HEK293 (cell line): Measurements from ENCODE around the gene ENO2.

Experiments
- GFI1B ChIP-seq: fragments of 450-650 bp; formaldehyde crosslinking; IDR thresholded peaks from 2 replicates; pipeline ENCODE4 v1.5.1; 2016; ENCODE audit warnings: missing biosample characterization, missing genetic modification characterization
- GLI4 ChIP-seq: fragments of 450-650 bp; formaldehyde crosslinking; IDR thresholded peaks from 2 replicates; pipeline ENCODE4 v1.5.1; 2016; ENCODE audit warnings: missing biosample characterization, missing genetic modification characterization
- HOXC10 ChIP-seq: sonication (generic); formaldehyde crosslinking; IDR thresholded peaks from 2 replicates; pipeline ENCODE4 v1.8.1; 2023; ENCODE audit warnings: mild to moderate bottlenecking, missing genetic modification reagents
- KLF8 ChIP-seq: fragments of 450-650 bp; formaldehyde crosslinking; IDR thresholded peaks from 2 replicates; pipeline ENCODE4 v1.5.1; 2016; ENCODE audit warnings: missing biosample characterization, missing genetic modification characterization
- MYNN ChIP-seq: fragments of 450-650 bp; formaldehyde crosslinking; IDR thresholded peaks from 2 replicates; pipeline ENCODE4 v1.5.1; 2016; ENCODE audit warnings: missing biosample characterization, missing genetic modification characterization, borderline replicate concordance
- SCRT1 ChIP-seq: fragments of 450-650 bp; formaldehyde crosslinking; IDR thresholded peaks from 2 replicates; pipeline ENCODE4 v1.5.1; 2016; ENCODE audit warnings: missing biosample characterization, missing genetic modification characterization, borderline replicate concordance
- SP2 ChIP-seq: fragments of 450-650 bp; formaldehyde crosslinking; IDR thresholded peaks from 2 replicates; pipeline ENCODE4 v1.5.1; 2016; ENCODE audit warnings: missing biosample characterization, missing genetic modification characterization
- SP3 ChIP-seq: fragments of 450-650 bp; formaldehyde crosslinking; IDR thresholded peaks from 2 replicates; pipeline ENCODE4 v1.5.1; 2016; ENCODE audit warnings: missing biosample characterization, missing genetic modification characterization
- SP7 ChIP-seq: fragments of 450-650 bp; formaldehyde crosslinking; IDR thresholded peaks from 2 replicates; pipeline ENCODE4 v1.5.1; 2016; ENCODE audit warnings: missing biosample characterization, missing genetic modification characterization
- TSHZ1 ChIP-seq: fragments of 450-650 bp; formaldehyde crosslinking; IDR thresholded peaks from 2 replicates; pipeline ENCODE4 v1.5.1; 2016; ENCODE audit warnings: missing biosample characterization, missing genetic modification characterization, borderline replicate concordance
- ZBTB17 ChIP-seq: fragments of 450-650 bp; formaldehyde crosslinking; IDR thresholded peaks from 2 replicates; pipeline ENCODE4 v1.5.1; 2016; ENCODE audit warnings: missing biosample characterization, missing genetic modification characterization
- ZBTB48 ChIP-seq: fragments of 450-650 bp; formaldehyde crosslinking; IDR thresholded peaks from 2 replicates; pipeline ENCODE4 v1.5.1; 2016; ENCODE audit warnings: missing biosample characterization, missing genetic modification characterization
- ZEB2 ChIP-seq: fragments of 450-650 bp; formaldehyde crosslinking; IDR thresholded peaks from 2 replicates; pipeline ENCODE4 v1.5.1; 2016; ENCODE audit warnings: missing biosample characterization, missing genetic modification characterization
- ZFP69B ChIP-seq: fragments of 450-650 bp; formaldehyde crosslinking; IDR thresholded peaks from 2 replicates; pipeline ENCODE4 v1.5.1; 2016; ENCODE audit warnings: missing biosample characterization, missing genetic modification characterization
- ZNF146 ChIP-seq: fragments of 450-650 bp; formaldehyde crosslinking; IDR thresholded peaks from 2 replicates; pipeline ENCODE4 v1.5.1; 2016; ENCODE audit warnings: missing biosample characterization, missing genetic modification characterization
- ZNF157 ChIP-seq: fragments of 450-650 bp; formaldehyde crosslinking; IDR thresholded peaks from 2 replicates; pipeline ENCODE4 v1.5.1; 2016; ENCODE audit warnings: missing biosample characterization, missing genetic modification characterization
- ZNF2 ChIP-seq: fragments of 450-650 bp; formaldehyde crosslinking; IDR thresholded peaks from 2 replicates; pipeline ENCODE4 v1.5.1; 2016; ENCODE audit warnings: missing biosample characterization, missing genetic modification characterization
- ZNF202 ChIP-seq: fragments of 450-650 bp; formaldehyde crosslinking; IDR thresholded peaks from 2 replicates; pipeline ENCODE4 v1.5.1; 2016; ENCODE audit warnings: missing biosample characterization, missing genetic modification characterization, borderline replicate concordance
- ZNF221 ChIP-seq: fragments of 450-650 bp; formaldehyde crosslinking; IDR thresholded peaks from 2 replicates; pipeline ENCODE4 v1.5.1; 2017; ENCODE audit warnings: missing biosample characterization, missing genetic modification characterization, borderline replicate concordance
- ZNF223 ChIP-seq: fragments of 450-650 bp; formaldehyde crosslinking; IDR thresholded peaks from 2 replicates; pipeline ENCODE4 v1.5.1; 2016; ENCODE audit warnings: missing biosample characterization, missing genetic modification characterization
- ZNF324 ChIP-seq: fragments of 450-650 bp; formaldehyde crosslinking; IDR thresholded peaks from 2 replicates; pipeline ENCODE4 v1.5.1; 2016; ENCODE audit warnings: missing biosample characterization, missing genetic modification characterization
- ZNF391 ChIP-seq: fragments of 450-650 bp; formaldehyde crosslinking; IDR thresholded peaks from 2 replicates; pipeline ENCODE4 v1.5.1; 2016; ENCODE audit warnings: low read depth, missing biosample characterization, missing genetic modification characterization, borderline replicate concordance
- ZNF416 ChIP-seq: fragments of 450-650 bp; formaldehyde crosslinking; IDR thresholded peaks from 2 replicates; pipeline ENCODE4 v1.5.1; 2016; ENCODE audit warnings: missing biosample characterization, missing genetic modification characterization
- ZNF423 ChIP-seq: fragments of 450-650 bp; formaldehyde crosslinking; IDR thresholded peaks from 2 replicates; pipeline ENCODE4 v1.5.1; 2016; ENCODE audit warnings: missing biosample characterization, missing genetic modification characterization
- ZNF621 ChIP-seq: fragments of 450-650 bp; formaldehyde crosslinking; IDR thresholded peaks from 2 replicates; pipeline ENCODE4 v1.5.1; 2017; ENCODE audit warnings: missing biosample characterization, missing genetic modification characterization
- ZNF626 ChIP-seq: fragments of 450-650 bp; sonication (Bioruptor Pico); formaldehyde crosslinking; IDR thresholded peaks from 2 replicates; pipeline ENCODE4 v1.5.1; 2018; ENCODE audit warnings: missing biosample characterization, missing genetic modification characterization, inconsistent platforms
- ZNF654 ChIP-seq: fragments of 450-650 bp; formaldehyde crosslinking; IDR thresholded peaks from 2 replicates; pipeline ENCODE4 v1.5.1; 2016; ENCODE audit warnings: low read depth, missing biosample characterization, missing genetic modification characterization
- ZSCAN30 ChIP-seq: fragments of 450-650 bp; IDR thresholded peaks from 2 replicates; pipeline ENCODE4 v1.5.1; 2018; ENCODE audit warnings: missing biosample characterization, mild to moderate bottlenecking, missing genetic modification characterization, moderate library complexity
- TF ChIP-seq, protein P1 (sequence below): fragments of 450-650 bp; formaldehyde crosslinking; IDR thresholded peaks from 2 replicates; pipeline ENCODE4 v1.5.1; 2016; ENCODE audit warnings: missing biosample characterization, missing genetic modification characterization
- TF ChIP-seq, protein P2 (sequence below): fragments of 450-650 bp; formaldehyde crosslinking; IDR thresholded peaks from 2 replicates; pipeline ENCODE4 v1.5.1; 2016; ENCODE audit warnings: missing biosample characterization, missing genetic modification characterization, borderline replicate concordance

The ENO2 gene

GRCh38 chr12:6925540-6926279 lies 11.3 kb downstream of the ENO2 start (continued):
- TF ChIP-seq, protein P1, sequence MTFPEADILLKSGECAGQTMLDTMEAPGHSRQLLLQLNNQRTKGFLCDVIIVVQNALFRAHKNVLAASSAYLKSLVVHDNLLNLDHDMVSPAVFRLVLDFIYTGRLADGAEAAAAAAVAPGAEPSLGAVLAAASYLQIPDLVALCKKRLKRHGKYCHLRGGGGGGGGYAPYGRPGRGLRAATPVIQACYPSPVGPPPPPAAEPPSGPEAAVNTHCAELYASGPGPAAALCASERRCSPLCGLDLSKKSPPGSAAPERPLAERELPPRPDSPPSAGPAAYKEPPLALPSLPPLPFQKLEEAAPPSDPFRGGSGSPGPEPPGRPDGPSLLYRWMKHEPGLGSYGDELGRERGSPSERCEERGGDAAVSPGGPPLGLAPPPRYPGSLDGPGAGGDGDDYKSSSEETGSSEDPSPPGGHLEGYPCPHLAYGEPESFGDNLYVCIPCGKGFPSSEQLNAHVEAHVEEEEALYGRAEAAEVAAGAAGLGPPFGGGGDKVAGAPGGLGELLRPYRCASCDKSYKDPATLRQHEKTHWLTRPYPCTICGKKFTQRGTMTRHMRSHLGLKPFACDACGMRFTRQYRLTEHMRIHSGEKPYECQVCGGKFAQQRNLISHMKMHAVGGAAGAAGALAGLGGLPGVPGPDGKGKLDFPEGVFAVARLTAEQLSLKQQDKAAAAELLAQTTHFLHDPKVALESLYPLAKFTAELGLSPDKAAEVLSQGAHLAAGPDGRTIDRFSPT (tag by site-specific recombination), result no peak; the same call in 1 of the 2 replicates
- TF ChIP-seq ZFP69B (tag by site-specific recombination), result peak; percentile 86
- no peak for TF ChIP-seq ZNF221 (tag by site-specific recombination)
- peak; percentile 79; the same call in 1 of the 2 replicates for TF ChIP-seq ZNF324 (tag by site-specific recombination)
- TF ChIP-seq HOXC10, result no peak
- TF ChIP-seq ZNF654, result peak; percentile 23; the same call in 1 of the 2 replicates
- TF ChIP-seq ZNF157 (tag by site-specific recombination), result no peak
- TF ChIP-seq MYNN (tag by site-specific recombination), result no peak
- peak; percentile 59; the same call in 1 of the 2 replicates for TF ChIP-seq ZNF391 (tag by site-specific recombination)
- peak; percentile 75 for TF ChIP-seq SP7 (tag by site-specific recombination)
- peak; percentile 71; the same call in 1 of the 2 replicates for TF ChIP-seq GFI1B (tag by site-specific recombination)
- no peak; the same call in 1 of the 2 replicates for TF ChIP-seq ZBTB48 (tag by site-specific recombination)
- peak; percentile 51; the same call in 1 of the 2 replicates for TF ChIP-seq GLI4
- TF ChIP-seq, protein P2, sequence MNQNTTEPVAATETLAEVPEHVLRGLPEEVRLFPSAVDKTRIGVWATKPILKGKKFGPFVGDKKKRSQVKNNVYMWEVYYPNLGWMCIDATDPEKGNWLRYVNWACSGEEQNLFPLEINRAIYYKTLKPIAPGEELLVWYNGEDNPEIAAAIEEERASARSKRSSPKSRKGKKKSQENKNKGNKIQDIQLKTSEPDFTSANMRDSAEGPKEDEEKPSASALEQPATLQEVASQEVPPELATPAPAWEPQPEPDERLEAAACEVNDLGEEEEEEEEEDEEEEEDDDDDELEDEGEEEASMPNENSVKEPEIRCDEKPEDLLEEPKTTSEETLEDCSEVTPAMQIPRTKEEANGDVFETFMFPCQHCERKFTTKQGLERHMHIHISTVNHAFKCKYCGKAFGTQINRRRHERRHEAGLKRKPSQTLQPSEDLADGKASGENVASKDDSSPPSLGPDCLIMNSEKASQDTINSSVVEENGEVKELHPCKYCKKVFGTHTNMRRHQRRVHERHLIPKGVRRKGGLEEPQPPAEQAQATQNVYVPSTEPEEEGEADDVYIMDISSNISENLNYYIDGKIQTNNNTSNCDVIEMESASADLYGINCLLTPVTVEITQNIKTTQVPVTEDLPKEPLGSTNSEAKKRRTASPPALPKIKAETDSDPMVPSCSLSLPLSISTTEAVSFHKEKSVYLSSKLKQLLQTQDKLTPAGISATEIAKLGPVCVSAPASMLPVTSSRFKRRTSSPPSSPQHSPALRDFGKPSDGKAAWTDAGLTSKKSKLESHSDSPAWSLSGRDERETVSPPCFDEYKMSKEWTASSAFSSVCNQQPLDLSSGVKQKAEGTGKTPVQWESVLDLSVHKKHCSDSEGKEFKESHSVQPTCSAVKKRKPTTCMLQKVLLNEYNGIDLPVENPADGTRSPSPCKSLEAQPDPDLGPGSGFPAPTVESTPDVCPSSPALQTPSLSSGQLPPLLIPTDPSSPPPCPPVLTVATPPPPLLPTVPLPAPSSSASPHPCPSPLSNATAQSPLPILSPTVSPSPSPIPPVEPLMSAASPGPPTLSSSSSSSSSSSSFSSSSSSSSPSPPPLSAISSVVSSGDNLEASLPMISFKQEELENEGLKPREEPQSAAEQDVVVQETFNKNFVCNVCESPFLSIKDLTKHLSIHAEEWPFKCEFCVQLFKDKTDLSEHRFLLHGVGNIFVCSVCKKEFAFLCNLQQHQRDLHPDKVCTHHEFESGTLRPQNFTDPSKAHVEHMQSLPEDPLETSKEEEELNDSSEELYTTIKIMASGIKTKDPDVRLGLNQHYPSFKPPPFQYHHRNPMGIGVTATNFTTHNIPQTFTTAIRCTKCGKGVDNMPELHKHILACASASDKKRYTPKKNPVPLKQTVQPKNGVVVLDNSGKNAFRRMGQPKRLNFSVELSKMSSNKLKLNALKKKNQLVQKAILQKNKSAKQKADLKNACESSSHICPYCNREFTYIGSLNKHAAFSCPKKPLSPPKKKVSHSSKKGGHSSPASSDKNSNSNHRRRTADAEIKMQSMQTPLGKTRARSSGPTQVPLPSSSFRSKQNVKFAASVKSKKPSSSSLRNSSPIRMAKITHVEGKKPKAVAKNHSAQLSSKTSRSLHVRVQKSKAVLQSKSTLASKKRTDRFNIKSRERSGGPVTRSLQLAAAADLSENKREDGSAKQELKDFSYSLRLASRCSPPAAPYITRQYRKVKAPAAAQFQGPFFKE, result no peak
- TF ChIP-seq ZNF621 (tag by site-specific recombination), result no peak
- peak; percentile 44; the same call in 1 of the 2 replicates for TF ChIP-seq ZEB2 (tag by site-specific recombination)
- no peak for TF ChIP-seq ZNF223 (tag by site-specific recombination)
- TF ChIP-seq ZNF423 (tag by site-specific recombination), result 0 out of 2 replicates have a peak, but pooled peaks have one; percentile 7
- TF ChIP-seq SP2 (tag by site-specific recombination), result peak; percentile 44
- TF ChIP-seq TSHZ1, result 0 out of 2 replicates have a peak, but pooled peaks have one; percentile 23
- TF ChIP-seq ZNF416 (tag by site-specific recombination), result no peak
- no peak for TF ChIP-seq SCRT1 (tag by site-specific recombination)
- peak; percentile 74 for TF ChIP-seq ZSCAN30 (tag by site-specific recombination)
- TF ChIP-seq ZNF2 (tag by site-specific recombination), result 0 out of 2 replicates have a peak, but pooled peaks have one; percentile 47
- no peak for TF ChIP-seq ZNF626 (tag by site-specific recombination)
- peak; percentile 77 for TF ChIP-seq SP3 (tag by site-specific recombination)
- TF ChIP-seq ZNF202 (tag by site-specific recombination), result no peak
- TF ChIP-seq ZNF146 (tag by site-specific recombination), result peak; percentile 89
- peak; percentile 89 for TF ChIP-seq ZBTB17 (tag by site-specific recombination)
- peak; percentile 92 for TF ChIP-seq KLF8 (tag by site-specific recombination)
